H1 (cell line): ENCODE results near the gene TP53I13. TPM values are rescaled to one million over a fixed set of nuclear protein-coding genes. Genes with fewer than 3 reads are reported as not detected.

Source experiments
- ATF2 ChIP-seq: IDR thresholded peaks from 2 replicates; pipeline ENCODE4 v1.6.1; 2012; ENCODE audit warnings: low read length, inconsistent platforms
- CBX5 ChIP-seq: fragments of 300-800, 300-1000 bp; sonication (generic); IDR thresholded peaks from 2 replicates; pipeline ENCODE4 v1.7.1; 2016; ENCODE audit warnings: antibody characterized with exemption, low read length, low read depth
- CBX8 ChIP-seq: fragments of 300-800, 300-1000 bp; sonication (generic); IDR thresholded peaks from 2 replicates; pipeline ENCODE4 v1.7.1; 2016; ENCODE audit warnings: low read depth, low read length, borderline replicate concordance
- CEBPB ChIP-seq: IDR thresholded peaks from 2 replicates; pipeline ENCODE4 v1.6.1; 2012; ENCODE audit warnings: low read depth, low read length
- CHD1 ChIP-seq: IDR thresholded peaks from 2 replicates; pipeline ENCODE4 v1.6.1; 2012; ENCODE audit warnings: low read depth, low read length, improper control_type of control experiment
- EGR1 ChIP-seq: IDR thresholded peaks from 2 replicates; pipeline ENCODE4 v1.6.1; 2011; ENCODE audit warnings: low read depth, low read length, borderline replicate concordance
- GABPA ChIP-seq: IDR thresholded peaks from 2 replicates; pipeline ENCODE4 v1.6.1; 2011; ENCODE audit warnings: mild to moderate bottlenecking, low read length, moderate library complexity, borderline replicate concordance; ENCODE audit not compliant: insufficient read depth
- JUN ChIP-seq: IDR thresholded peaks from 2 replicates; pipeline ENCODE4 v1.6.1; 2011; ENCODE audit warnings: low read depth, mild to moderate bottlenecking, improper control_type of control experiment, low read length
- JUND ChIP-seq: IDR thresholded peaks from 2 replicates; pipeline ENCODE4 v1.6.1; 2011; ENCODE audit warnings: mild to moderate bottlenecking, improper control_type of control experiment, low read length
- KDM1A ChIP-seq: fragments of 200-600, 300-600 bp; sonication (generic); IDR thresholded peaks from 2 replicates; pipeline ENCODE4 v1.7.1; 2016; ENCODE audit warnings: mild to moderate bottlenecking, low read length, borderline replicate concordance
- KDM5A ChIP-seq: fragments of 200-600 bp; IDR thresholded peaks from 2 replicates; pipeline ENCODE4 v1.7.1; 2012; ENCODE audit warnings: mild to moderate bottlenecking, low read length, inconsistent platforms, mixed read lengths
- MAX ChIP-seq: IDR thresholded peaks from 2 replicates; pipeline ENCODE4 v1.6.1; 2012; ENCODE audit warnings: inconsistent platforms
- NANOG ChIP-seq: IDR thresholded peaks from 2 replicates; pipeline ENCODE4 v1.6.1; 2011; ENCODE audit warnings: low read length, low read depth, mild to moderate bottlenecking, inconsistent platforms; ENCODE audit not compliant: insufficient read depth, poor library complexity, severe bottlenecking
- NRF1 ChIP-seq: IDR thresholded peaks from 2 replicates; pipeline ENCODE4 v1.6.1; 2011; ENCODE audit warnings: mild to moderate bottlenecking, low read depth, low read length, improper control_type of control experiment
- POLR2A ChIP-seq, 2 experiments: IDR thresholded peaks; 1 replicate in 1 of 2; 2 replicates in 1 of 2; pipeline ENCODE4 v1.6.1; 2011; ENCODE audit warnings: low read depth in 2 of 2, low read length in 2 of 2, mild to moderate bottlenecking in 2 of 2; ENCODE audit errors: control extremely low read depth in 1 of 2
- POLR2AphosphoS5 ChIP-seq: IDR thresholded peaks from 2 replicates; pipeline ENCODE4 v1.6.1; 2011; ENCODE audit warnings: low read depth, low read length
- RFX5 ChIP-seq: IDR thresholded peaks from 2 replicates; pipeline ENCODE4 v1.6.1; 2011; ENCODE audit warnings: low read depth, low read length, improper control_type of control experiment, borderline replicate concordance
- RXRA ChIP-seq: IDR thresholded peaks from 2 replicates; pipeline ENCODE4 v1.6.1; 2011; ENCODE audit warnings: low read depth, mild to moderate bottlenecking, low read length, moderate library complexity; ENCODE audit not compliant: insufficient read depth
- SIRT6 ChIP-seq: IDR thresholded peaks from one replicate; pipeline ENCODE4 v1.7.1; 2012; ENCODE audit warnings: low read length, inconsistent platforms
- SP1 ChIP-seq: IDR thresholded peaks from 2 replicates; pipeline ENCODE4 v1.6.1; 2011; ENCODE audit warnings: low read depth, low read length
- SP2 ChIP-seq: IDR thresholded peaks from 2 replicates; pipeline ENCODE4 v1.6.1; 2012; ENCODE audit warnings: mild to moderate bottlenecking, low read length, inconsistent platforms
- SRF ChIP-seq: IDR thresholded peaks from 2 replicates; pipeline ENCODE4 v1.6.1; 2011; ENCODE audit warnings: mild to moderate bottlenecking, low read depth, low read length, moderate library complexity
- TCF12 ChIP-seq: IDR thresholded peaks from 2 replicates; pipeline ENCODE4 v1.6.1; 2011; ENCODE audit warnings: low read depth, mild to moderate bottlenecking, low read length
- YY1 ChIP-seq: IDR thresholded peaks from 2 replicates; pipeline ENCODE4 v1.6.1; 2011; ENCODE audit warnings: low read depth, mild to moderate bottlenecking, low read length
- polyA plus RNA-seq, 7 experiments: library from polyadenylated mRNA; depleted of rRNA in 3 of 7; stranded (reverse) in 5 of 7; unstranded in 2 of 7; fragments of >200 nt in 5 of 7; fragments of 200-250 nt in 2 of 7; gene quantifications; 1 replicate in 5 of 7; 2 replicates in 1 of 7; 4 replicates in 1 of 7; pipeline versions ENCODE4 v1.2.1 to v1.2.3, GENCODE V29; 2011 to 2013; ENCODE audit warnings: missing spikeins in 2 of 7, mixed read lengths in 2 of 7
- total RNA-seq: library from RNA; stranded (reverse); fragmentation: NEBNext Ultra II Directional; extraction: Animal tissue kit (Norgen Biotek cat#: 25700); gene quantifications from 2 replicates; pipeline ENCODE4 v1.2.1, GENCODE V29; 2021

TP53I13 gene
- total and polyA plus RNA-seq, 2 of the 8 experiments (the other 6 are each of a cell fraction or from before 2014, with no cell fraction given) = 22.4 to 35.7 TPM

- TF ChIP-seq JUN = no peak
- peak; percentile 65; the same call in 1 of the 2 replicates for TF ChIP-seq EGR1
- TF ChIP-seq JUND = no peak
- no peak for TF ChIP-seq SRF
- no peak; a peak in 1 of 3 replicates for TF ChIP-seq POLR2A (IDR thresholded peaks at IDR 0.05; ENCODE audit: control extremely low read depth in 1 of 2, low read depth in 2 of 2, low read length in 2 of 2)
- no peak for TF ChIP-seq SIRT6
- TF ChIP-seq MAX = peak; percentile 83
- no peak for TF ChIP-seq KDM1A
- no peak for TF ChIP-seq NANOG
- no peak for TF ChIP-seq SP1
- no peak for TF ChIP-seq KDM5A
- TF ChIP-seq CBX8 = no peak
- no peak for TF ChIP-seq GABPA
- no peak for TF ChIP-seq RFX5
- no peak for TF ChIP-seq CHD1
- no peak for TF ChIP-seq CBX5
- no peak for TF ChIP-seq SP2
- no peak for TF ChIP-seq ATF2
- peak; percentile 40 for TF ChIP-seq NRF1
- TF ChIP-seq TCF12 = no peak
- TF ChIP-seq POLR2AphosphoS5 = no peak
- no peak for TF ChIP-seq RXRA
- TF ChIP-seq YY1 = no peak
- no peak for TF ChIP-seq CEBPB
These were observed 21.3 kb downstream of the TP53I13 start, which contains the start of gene GIT1 (continued) for GRCh38 chr17:29589524-29590410.
